PC-9 (cell line): ENCODE results near the gene ZNF701. TPM values are rescaled to one million over a fixed set of nuclear protein-coding genes. Genes with fewer than 3 reads are reported as not detected.
"Not testable (repeated sequence)": the region's sequence is repeated elsewhere in the genome, so short reads cannot be mapped to it uniquely, and the experiment has no call there.

Experiments used
- BruUV-seq: library from RNA; stranded (reverse); fragments of 400-500 nt; replicated peaks from 2 replicates; lab custom pipeline; 2021; lab: Mats Ljungman, UMichigan
- CTCF ChIA-PET: fragments of 300-600 bp; sonication (Branson Sonifier 250); formaldehyde crosslinking; loops from one replicate; lab custom pipeline; 2022; ENCODE audit warnings: antibody characterized with exemption; lab: Charles Lee
- POLR2A ChIA-PET: fragments of 300-600 bp; sonication (Branson Sonifier 250); formaldehyde crosslinking; loops from one replicate; lab custom pipeline; 2022; ENCODE audit warnings: antibody characterized with exemption; ENCODE audit not compliant: unreplicated experiment; lab: Charles Lee
- DNase-seq, 2 experiments: peaks; one replicate each; pipeline versions ENCODE4 v3.0.0 to v3.0.0-alpha.2; 2015 to 2022; ENCODE audit warnings: mixed read lengths in 1 of 2
- H2AFZ ChIP-seq: fragments of 200-600 bp; sonication (generic); 2 replicates; pipeline ENCODE4 v1.8.1; 2017; ENCODE audit warnings: antibody characterized with exemption
- H3F3A ChIP-seq: fragments of 200-600 bp; sonication (generic); 2 replicates; pipeline ENCODE4 v1.8.1; 2017; ENCODE audit warnings: antibody characterized with exemption, mild to moderate bottlenecking, low read depth; ENCODE audit not compliant: insufficient read depth
- H3K27ac ChIP-seq: fragments of 200-600 bp; sonication (generic); 2 replicates; pipeline ENCODE4 v1.6.1; 2016; ENCODE audit warnings: mixed run types
- H3K27me3 ChIP-seq: fragments of 200-600 bp; sonication (generic); 2 replicates; pipeline ENCODE4 v1.6.1; 2016; ENCODE audit warnings: low read depth, mixed run types; ENCODE audit not compliant: insufficient read depth
- H3K36me3 ChIP-seq: fragments of 200-600 bp; sonication (generic); 2 replicates; pipeline ENCODE4 v1.6.1; 2016; ENCODE audit warnings: low read depth, mixed run types
- H3K4me1 ChIP-seq: fragments of 200-600 bp; sonication (generic); replicated peaks from 2 replicates; pipeline ENCODE4 v1.6.1; 2016; ENCODE audit warnings: mixed run types; ENCODE audit not compliant: insufficient read depth
- H3K4me2 ChIP-seq: fragments of 200-600 bp; sonication (generic); 2 replicates; pipeline ENCODE4 v1.6.1; 2017; ENCODE audit warnings: mixed run types
- H3K4me3 ChIP-seq: fragments of 200-600 bp; sonication (generic); 2 replicates; pipeline ENCODE4 v1.6.1; 2016; ENCODE audit warnings: mixed run types
- H3K79me2 ChIP-seq: fragments of 200-600 bp; sonication (generic); 2 replicates; pipeline ENCODE4 v1.6.1; 2017; ENCODE audit warnings: low read depth, mixed run types
- H3K9me2 ChIP-seq: fragments of 200-600 bp; sonication (generic); 2 replicates; pipeline ENCODE4 v1.8.1; 2017; ENCODE audit warnings: mild to moderate bottlenecking; ENCODE audit not compliant: insufficient read depth
- H3K9me3 ChIP-seq: fragments of 200-600 bp; sonication (generic); 2 replicates; pipeline ENCODE4 v1.8.1; 2016; ENCODE audit warnings: low read depth; ENCODE audit not compliant: insufficient read depth
- H4K20me1 ChIP-seq: fragments of 200-600 bp; sonication (generic); 2 replicates; pipeline ENCODE4 v1.8.1; 2017; ENCODE audit not compliant: insufficient read depth
- EZH2 ChIP-seq: fragments of 200-600 bp; sonication (generic); IDR thresholded peaks from 2 replicates; pipeline ENCODE4 v1.8.0; 2017; ENCODE audit warnings: antibody characterized with exemption, low read depth
- intact Hi-C: fragments of 100-400 bp; cut with micrococcal nuclease; formaldehyde crosslinking; loops from one replicate; pipeline ENCODE4 v1.10.0; 2022; ENCODE audit not compliant: unreplicated experiment
- total RNA-seq: library from RNA; stranded (reverse); gene quantifications from 2 replicates; pipeline ENCODE4 v1.2.3, GENCODE V29; 2021
- TF ChIP-seq, protein P1 (sequence below): fragments of 200-600 bp; sonication (generic); conservative IDR thresholded peaks from 2 replicates; pipeline ENCODE4 v1.6.1; 2017; ENCODE audit warnings: mixed run types, antibody characterized with exemption, mild to moderate bottlenecking, moderate library complexity

The ZNF701 gene
- total RNA-seq, 1 experiment from 2014 or later = 24.2 TPM

DNA sequence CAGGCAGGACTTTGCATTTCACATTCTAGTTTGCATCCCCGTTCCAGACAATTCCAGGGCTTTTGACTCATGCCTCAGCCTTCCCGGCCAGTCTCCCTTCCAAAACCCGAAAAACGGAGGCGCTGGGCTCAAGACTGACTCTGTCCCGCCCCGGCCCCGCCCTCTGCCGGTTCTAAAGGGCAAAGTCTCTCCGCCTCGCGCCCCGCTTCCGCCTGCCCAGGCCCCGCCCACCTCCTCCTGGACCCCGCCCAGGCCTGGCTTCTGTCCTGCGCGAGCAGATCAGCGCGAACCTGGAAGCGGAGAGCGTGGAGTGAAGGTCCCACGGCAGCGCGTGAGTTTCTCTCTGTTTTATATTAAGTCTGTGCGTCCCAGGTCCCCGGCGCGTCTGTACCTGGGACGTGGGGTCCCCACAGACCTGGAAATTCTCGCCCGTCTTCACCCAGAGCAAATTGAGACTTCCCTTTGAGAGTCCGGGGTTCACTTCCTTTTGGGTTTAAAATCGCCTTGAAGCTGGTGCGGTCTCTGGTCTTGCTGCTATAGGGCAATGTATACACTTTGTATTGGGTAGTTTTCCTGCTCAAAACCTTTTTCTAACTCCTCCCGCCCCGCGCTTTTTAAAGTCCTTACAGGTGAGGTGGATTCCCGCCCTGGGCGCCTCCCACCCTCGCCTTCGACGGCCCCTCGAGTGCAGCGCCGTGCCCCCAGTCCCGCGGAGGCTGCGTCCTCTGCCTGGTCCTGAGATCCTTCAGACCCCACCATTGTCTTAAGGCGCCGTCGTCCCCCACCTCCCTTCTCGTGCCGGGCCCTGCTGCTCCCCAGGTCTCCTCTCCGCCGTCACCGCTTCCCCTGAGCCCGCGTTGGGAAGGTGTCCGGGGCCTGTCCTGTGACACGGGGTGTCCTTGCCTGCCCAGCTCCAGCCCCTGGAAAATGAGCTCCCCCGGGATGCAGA is 31.2 kb downstream of the ZNF701 start:
- Histone ChIP-seq H3K4me1 (no peaks in the 10 kb centered on the region; the same call in 1 of the 2 replicates), H3K9me3 (peaks cover 50% of the 10 kb centered on the region), H3K36me3 (peaks cover 3% of the 10 kb centered on the region; the same call in 1 of the 2 replicates), H3K27me3 (no peaks in the 10 kb centered on the region), H3K27ac (no peak overlapping the region), H4K20me1 (no peaks in the 10 kb centered on the region), H3K4me3 (peak overlapping the region; percentile 73), H3F3A (0 out of 2 replicates have a peak, but pooled peaks cover 4% of the 10 kb centered on the region), H3K79me2 (no peaks in the 10 kb centered on the region), H3K4me2 (peak overlapping the region; percentile 89), H3K9me2 (no peaks in the 10 kb centered on the region), H2AFZ (peak overlapping the region; percentile 95)
- CTCF ChIA-PET = no interaction called here
- POLR2A ChIA-PET = no interaction called here
- TF ChIP-seq, protein P1, sequence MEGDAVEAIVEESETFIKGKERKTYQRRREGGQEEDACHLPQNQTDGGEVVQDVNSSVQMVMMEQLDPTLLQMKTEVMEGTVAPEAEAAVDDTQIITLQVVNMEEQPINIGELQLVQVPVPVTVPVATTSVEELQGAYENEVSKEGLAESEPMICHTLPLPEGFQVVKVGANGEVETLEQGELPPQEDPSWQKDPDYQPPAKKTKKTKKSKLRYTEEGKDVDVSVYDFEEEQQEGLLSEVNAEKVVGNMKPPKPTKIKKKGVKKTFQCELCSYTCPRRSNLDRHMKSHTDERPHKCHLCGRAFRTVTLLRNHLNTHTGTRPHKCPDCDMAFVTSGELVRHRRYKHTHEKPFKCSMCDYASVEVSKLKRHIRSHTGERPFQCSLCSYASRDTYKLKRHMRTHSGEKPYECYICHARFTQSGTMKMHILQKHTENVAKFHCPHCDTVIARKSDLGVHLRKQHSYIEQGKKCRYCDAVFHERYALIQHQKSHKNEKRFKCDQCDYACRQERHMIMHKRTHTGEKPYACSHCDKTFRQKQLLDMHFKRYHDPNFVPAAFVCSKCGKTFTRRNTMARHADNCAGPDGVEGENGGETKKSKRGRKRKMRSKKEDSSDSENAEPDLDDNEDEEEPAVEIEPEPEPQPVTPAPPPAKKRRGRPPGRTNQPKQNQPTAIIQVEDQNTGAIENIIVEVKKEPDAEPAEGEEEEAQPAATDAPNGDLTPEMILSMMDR = peak; percentile 57; the same call in 1 of the 2 replicates
- TF ChIP-seq EZH2 = no peak
- DNase-seq = peak; percentile 72 to 95
- TSS peak; percentile 80 for BruUV-seq
- intact Hi-C loops = loop anchor here (2.0 to 5.0 kb wide), 2 partner anchors 30 to 914 kb away; partner anchors contain the start of gene ZNF701

DNA sequence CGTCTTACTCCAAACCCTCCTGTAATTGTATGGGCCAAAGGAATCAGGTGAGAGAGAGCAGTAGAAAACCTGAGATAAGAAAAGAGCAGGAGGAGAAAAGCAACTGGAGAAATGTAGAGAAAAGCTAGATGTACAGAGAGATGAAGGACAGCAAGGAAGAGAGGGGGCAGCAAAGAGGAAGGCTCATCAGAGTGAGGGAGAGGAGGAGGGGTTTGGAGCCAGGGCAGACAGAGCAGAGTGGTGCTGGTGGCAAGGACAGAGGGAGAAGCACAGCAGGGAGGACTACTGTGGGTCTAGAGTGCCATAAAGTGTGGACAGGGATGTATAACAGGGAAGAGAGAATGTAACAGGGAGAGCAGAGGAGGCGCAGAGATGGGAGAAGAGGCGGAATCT is 31.9 kb downstream of the ZNF701 start:
- Histone ChIP-seq H3K4me3 (peak overlapping the region; percentile 73; the same call in 1 of the 2 replicates), H3K9me3 (peaks cover 46% of the 10 kb centered on the region), H3K4me2 (peak overlapping the region; percentile 89)
- H3K27me3 ChIP-seq, POLR2A ChIA-PET, H3K4me1 ChIP-seq, H3F3A ChIP-seq, H4K20me1 ChIP-seq, H3K9me2 ChIP-seq, H3K27ac ChIP-seq, H3K36me3 ChIP-seq, BruUV-seq, H2AFZ ChIP-seq, H3K79me2 ChIP-seq: not testable (repeated sequence)
- intact Hi-C loops = loop anchor here (2.0 to 5.0 kb wide), 2 partner anchors 31 to 915 kb away; partner anchors contain the start of gene ZNF701
- CTCF ChIA-PET = interaction anchor here (0.6 kb wide), 1 partner anchor 533 kb away, joined by 9 read pairs; no protein-coding TSS in a partner anchor
- DNase-seq = peak in 1 of 2 experiments; percentile 5

DNA sequence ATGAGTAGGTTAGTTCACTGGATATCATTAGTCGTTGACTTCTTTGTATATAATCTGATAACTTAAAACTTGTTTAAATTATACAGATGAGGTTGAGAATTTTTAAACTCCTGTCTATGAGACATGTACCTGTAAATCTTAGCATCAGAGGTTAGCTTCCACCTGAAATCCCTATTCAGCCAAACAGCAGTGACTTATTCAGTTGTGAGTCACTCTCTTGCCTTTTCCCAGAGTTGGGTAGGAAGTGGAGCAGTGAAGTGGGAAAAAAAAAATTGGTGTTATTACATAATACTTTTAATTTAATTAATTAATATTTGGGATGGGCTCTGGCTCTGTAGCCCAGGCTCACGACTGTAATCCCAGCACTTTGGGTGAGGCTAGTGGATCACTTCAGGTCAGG is 32.9 kb downstream of the ZNF701 start:
- no peak for TF ChIP-seq EZH2
- TF ChIP-seq, protein P1 = no peak

More for the DNA sequence above, 32.9 kb downstream of the ZNF701 start:
- H3K4me1 ChIP-seq = no peaks in the 10 kb centered on the region; the same call in 1 of the 2 replicates
- no peak overlapping the region for H2AFZ ChIP-seq
- no peaks in the 10 kb centered on the region for H3K27me3 ChIP-seq
- H3K4me3 ChIP-seq = no peak overlapping the region
- no peaks in the 10 kb centered on the region for H3K79me2 ChIP-seq
- CTCF ChIA-PET = interaction anchor here (0.7 kb wide), 1 partner anchor 133 kb away, joined by 4 read pairs; no protein-coding TSS in a partner anchor
- H3K9me2 ChIP-seq = no peaks in the 10 kb centered on the region
- 0 out of 2 replicates have a peak, but pooled peaks cover 4% of the 10 kb centered on the region for H3F3A ChIP-seq
- H3K4me2 ChIP-seq = no peak overlapping the region
- BruUV-seq = no TSS peak
- H4K20me1 ChIP-seq = no peaks in the 10 kb centered on the region
- no peak for DNase-seq
- intact Hi-C loops = loop anchor here (5.0 kb wide), 1 partner anchor 916 kb away; no protein-coding TSS in a partner anchor
- H3K9me3 ChIP-seq = peaks cover 45% of the 10 kb centered on the region
- POLR2A ChIA-PET = no interaction called here
- H3K36me3 ChIP-seq = no peaks in the 10 kb centered on the region
- H3K27ac ChIP-seq = no peak overlapping the region
